GM12878 (cell line): ENCODE data around the gene PRRT3. TPM values are rescaled to one million over a fixed set of nuclear protein-coding genes. Genes with fewer than 3 reads are reported as not detected.
A peak's percentile ranks its signal among the peaks of the same experiment; 100 is the strongest.

Experiments
- ATAC-seq: fragments of 200-7000 bp; cut with Tn5 transposase; 3 replicates; pipeline ENCODE4 v1.9.1; 2020; ENCODE audit warnings: mild to moderate bottlenecking, moderate library complexity
- BruUV-seq: library from RNA; stranded (reverse); fragments of 400-500 nt; replicated peaks from 2 replicates; lab custom pipeline; 2021; lab: Mats Ljungman, UMichigan
- CTCF ChIA-PET: fragments of 300-600 bp; sonication (Branson Sonifier 250); formaldehyde crosslinking; extraction: SDS; loops from one replicate; lab custom pipeline; 2021; ENCODE audit warnings: inconsistent platforms; lab: Yijun Ruan, JAX
- POLR2A ChIA-PET: fragments of 350-600 bp; formaldehyde crosslinking; extraction: SDS; loops from one replicate; lab custom pipeline; 2021; ENCODE audit warnings: inconsistent platforms; lab: Charles Lee
- RAD21 ChIA-PET: fragments of 300-600 bp; sonication (Branson Sonifier 250); formaldehyde crosslinking; loops from one replicate; lab custom pipeline; 2023; ENCODE audit warnings: antibody characterized with exemption; ENCODE audit not compliant: unreplicated experiment; lab: Charles Lee
- SMC1A ChIA-PET: fragments of 300-600 bp; sonication (Branson Sonifier 250); formaldehyde crosslinking; loops from one replicate; lab custom pipeline; 2023; ENCODE audit not compliant: unreplicated experiment, uncharacterized antibody; lab: Charles Lee
- DNase-seq: peaks from one replicate; pipeline ENCODE4 v3.0.0-alpha.2; 2011; ENCODE audit warnings: low read depth, low spot score
- FAIRE-seq: peaks from 3 replicates; lab custom pipeline; 2011; peaks lifted over from hg19 to GRCh38; lab: Jason Lieb, UNC
- H2AFZ ChIP-seq: 2 replicates; pipeline ENCODE4 v1.6.0; 2011; ENCODE audit warnings: low read depth, low read length, control low read depth; ENCODE audit not compliant: control insufficient read depth
- H3K27ac ChIP-seq: 2 replicates; pipeline ENCODE4 v1.5.1; 2011; ENCODE audit warnings: control low read depth; ENCODE audit not compliant: control insufficient read depth, insufficient read depth
- H3K27me3 ChIP-seq, 2 experiments: replicated peaks in 1 of 2; 2 replicates each; pipeline versions ENCODE4 v1.6.0 to v1.6.1; 2011; ENCODE audit warnings: low read length in 1 of 2; ENCODE audit not compliant: control insufficient read depth in 2 of 2, insufficient read depth in 2 of 2
- H3K36me3 ChIP-seq, 2 experiments: 2 replicates each; pipeline ENCODE4 v1.5.1; 2011; ENCODE audit warnings: low read length in 1 of 2; ENCODE audit not compliant: control insufficient read depth in 2 of 2, insufficient read depth in 2 of 2
- H3K4me1 ChIP-seq: 2 replicates; pipeline ENCODE4 v1.6.1; 2011; ENCODE audit warnings: mild to moderate bottlenecking, low read length, moderate library complexity, mixed read lengths; ENCODE audit not compliant: control insufficient read depth, insufficient read depth
- H3K4me2 ChIP-seq: 2 replicates; pipeline ENCODE4 v1.6.0; 2011; ENCODE audit warnings: control low read depth; ENCODE audit not compliant: control insufficient read depth, insufficient read depth
- H3K4me3 ChIP-seq: fragments of 200-600 bp; sonication (generic); 2 replicates; pipeline ENCODE4 v1.5.1; 2016
- H3K79me2 ChIP-seq: 2 replicates; pipeline ENCODE4 v1.6.0; 2011; ENCODE audit warnings: low read length; ENCODE audit not compliant: control insufficient read depth, insufficient read depth
- H3K9ac ChIP-seq: 2 replicates; pipeline ENCODE4 v1.8.0; 2011; ENCODE audit warnings: low read length, control low read depth, mixed read lengths; ENCODE audit not compliant: control insufficient read depth, insufficient read depth
- H3K9me3 ChIP-seq: replicated peaks from 3 replicates; pipeline ENCODE4 v1.5.1; 2011; ENCODE audit warnings: mild to moderate bottlenecking, low read length; ENCODE audit not compliant: control insufficient read depth, insufficient read depth
- H4K20me1 ChIP-seq: 2 replicates; pipeline ENCODE4 v1.6.0; 2011; ENCODE audit not compliant: control insufficient read depth, insufficient read depth
- ATF2 ChIP-seq: IDR thresholded peaks from 2 replicates; pipeline ENCODE4 v1.6.1; 2012; ENCODE audit warnings: low read length, inconsistent platforms
- E2F8 ChIP-seq: fragments of 450-650 bp; IDR thresholded peaks from 2 replicates; pipeline ENCODE4 v1.6.1; 2018; ENCODE audit warnings: mild to moderate bottlenecking, low read depth, moderate library complexity; ENCODE audit not compliant: partially characterized antibody
- MTA3 ChIP-seq: IDR thresholded peaks from 2 replicates; pipeline ENCODE4 v1.6.1; 2012; ENCODE audit warnings: low read length, inconsistent platforms, borderline replicate concordance
- NR2C2 ChIP-seq: IDR thresholded peaks from 2 replicates; pipeline ENCODE4 v1.6.1; 2011; ENCODE audit warnings: borderline replicate concordance, low read depth; ENCODE audit not compliant: control insufficient read depth, insufficient read length
- POU2F2 ChIP-seq: IDR thresholded peaks from 3 replicates; pipeline ENCODE4 v1.6.1; 2011; ENCODE audit warnings: low read depth, mild to moderate bottlenecking, low read length, borderline replicate concordance
- TARDBP ChIP-seq: IDR thresholded peaks from 2 replicates; pipeline ENCODE4 v1.6.1; 2016; ENCODE audit warnings: borderline replicate concordance
- TCF3 ChIP-seq: IDR thresholded peaks from 2 replicates; pipeline ENCODE4 v1.6.1; 2012; ENCODE audit warnings: low read depth, mild to moderate bottlenecking, low read length, borderline replicate concordance; ENCODE audit not compliant: insufficient read depth
- ZBTB33 ChIP-seq: fragments of 450-650 bp; IDR thresholded peaks from 2 replicates; pipeline ENCODE4 v1.6.1; 2017; ENCODE audit warnings: mild to moderate bottlenecking
- ZBTB40 ChIP-seq: fragments of 450-650 bp; IDR thresholded peaks from 2 replicates; pipeline ENCODE4 v1.6.1; 2016; ENCODE audit warnings: mild to moderate bottlenecking, moderate library complexity, borderline replicate concordance
- WGBS: methylation state at CpG from one replicate; pipeline ENCODE4 v1.1.6; 2016; ENCODE audit warnings: low lambda C conversion rate; ENCODE audit not compliant: insufficient replicate concordance, insufficient coverage; ENCODE audit errors: missing lambda C conversion rate; 5-methylcytosine and 5-hydroxymethylcytosine counted together
- in situ Hi-C: fragments of 300-500 bp; cut with MboI; formaldehyde crosslinking; loops from 9 replicates; pipeline ENCODE4 v1.14.3; 2018; ENCODE audit warnings: mixed read lengths
- intact Hi-C: fragments of 100-400 bp; cut with micrococcal nuclease; formaldehyde crosslinking; loops from one replicate; pipeline ENCODE4 v1.14.2; 2022; ENCODE audit not compliant: unreplicated experiment
- polyA plus RNA-seq, 11 experiments: library from polyadenylated mRNA; depleted of rRNA in 4 of 11; unstranded in 6 of 11; stranded (reverse) in 5 of 11; fragments of >200 nt; fragmentation: Nextera tagmentation in 4 of 11; fragmentation: Illumina TruSeq in 1 of 11; extraction: Ambion mirVana in 4 of 11; extraction: Trizol in 1 of 11; gene quantifications; 1 replicate in 1 of 11; 2 replicates in 10 of 11; pipeline versions ENCODE4 v1.2.1 to v1.2.3, GENCODE V29; 2011 to 2016; ENCODE audit warnings: inconsistent platforms in 2 of 11, missing spikeins in 2 of 11, low read depth in 1 of 11
- total RNA-seq, 4 experiments: library from RNA; depleted of rRNA in 3 of 4; stranded (reverse); fragments of >200 nt in 3 of 4; fragmentation: Illumina TruSeq in 1 of 4; extraction: Trizol in 1 of 4; gene quantifications; 2 replicates each; pipeline versions ENCODE4 v1.2.1 to v1.2.3, GENCODE V29; 2013 to 2021

Gene PRRT3
- total and polyA plus RNA-seq, 10 of the 15 experiments (the other 5 are each of a cell fraction or from before 2014, with no cell fraction given), result 0.53 to 18.0 (median 7.1) TPM

GRCh38 chr3:9951126-9951525 lies 1.1 kb downstream of the PRRT3 start:
- Histone ChIP-seq H3K9me3 (no peaks in the 10 kb centered on the region), H3K27me3 (no peaks in the 10 kb centered on the region), H3K4me3 (peak overlapping the region; percentile 82), H2AFZ (peak overlapping the region; percentile 56), H3K79me2 (no peaks in the 10 kb centered on the region), H3K27ac (peak overlapping the region; percentile 69), H4K20me1 (no peaks in the 10 kb centered on the region), H3K9ac (peak overlapping the region; percentile 72), H3K4me1 (peaks cover 3% of the 10 kb centered on the region; the same call in 1 of the 2 replicates), H3K36me3 (peaks cover 0 to 4% of the 10 kb centered on the region in 2 experiments; a peak in 2 of 4 replicates), H3K4me2 (peak overlapping the region; percentile 96)
- POLR2A ChIA-PET, result interaction anchor here (1.0 to 2.3 kb wide), 7 partner anchors 9 to 241 kb away, joined by 3 to 11 read pairs (median 7); partner anchors contain the start of genes BRK1, CRELD1 and EMC3
- CTCF ChIA-PET, result interaction anchor here (1.9 to 5.8 kb wide), 2 partner anchors 16 to 18 kb away, joined by 5 to 29 read pairs; partner anchors contain the start of gene CRELD1
- in situ Hi-C loops, result no loop called here
- peak; percentile 67 for ATAC-seq
- intact Hi-C loops, result loop anchor here (2.0 to 10.0 kb wide), 2 partner anchors 18 to 274 kb away; partner anchors contain the start of gene CRELD1
- peak; percentile 82 for FAIRE-seq
- RAD21 ChIA-PET, result interaction anchor here (1.0 to 5.2 kb wide), 3 partner anchors 16 to 37 kb away, joined by 3 to 24 read pairs (median 7); partner anchors contain the start of gene CRELD1
- SMC1A ChIA-PET, result interaction anchor here (0.6 to 2.3 kb wide), 5 partner anchors 16 to 73 kb away, joined by 3 to 16 read pairs (median 5); partner anchors contain the start of genes CIDEC and CRELD1
- DNase-seq, result peak; percentile 37
- no TSS peak for BruUV-seq
- whole genome bisulfite sequencing, result under 1% methylated on average over 7 of the region's 7 CpGs
- no peak for TF ChIP-seq TARDBP
- TF ChIP-seq NR2C2, result no peak
- no peak for TF ChIP-seq ZBTB33
- no peak for TF ChIP-seq TCF3
- 0 out of 2 replicates have a peak, but pooled peaks have one; percentile 25 for TF ChIP-seq MTA3
- TF ChIP-seq POU2F2, result no peak
- no peak for TF ChIP-seq ZBTB40
- no peak for TF ChIP-seq ATF2
- no peak for TF ChIP-seq E2F8
